NT2/D1 (cell line): Measurements from ENCODE around the gene MYZAP.

Experiments used
- SUZ12 ChIP-seq: IDR thresholded peaks from 2 replicates; pipeline ENCODE4 v1.6.1; 2011; ENCODE audit not compliant: insufficient read length, insufficient read depth; ENCODE audit errors: extremely low read depth
- YY1 ChIP-seq: IDR thresholded peaks from 2 replicates; pipeline ENCODE4 v1.6.1; 2011; ENCODE audit not compliant: insufficient read length, insufficient read depth
- ZNF274 ChIP-seq: IDR thresholded peaks from 2 replicates; pipeline ENCODE4 v1.6.1; 2011; ENCODE audit warnings: mild to moderate bottlenecking, low read depth, low read length

- no peak for TF ChIP-seq ZNF274
- TF ChIP-seq YY1 = no peak
- TF ChIP-seq SUZ12 = no peak
Observed at GRCh38 chr15:57567891-57568290, 23.8 kb upstream of the MYZAP start.
